Activated CD4-positive, alpha-beta T cell treated with anti-CD3 and anti-CD28 coated beads for 24 hours (primary cell): ENCODE results near the gene RCC1.
A peak's percentile ranks its signal among the peaks of the same experiment; 100 is the strongest.
"Not testable (repeated sequence)": the region's sequence is repeated elsewhere in the genome, so short reads cannot be mapped to it uniquely, and the experiment has no call there.

ENCODE experiments used
- DNase-seq, 2 donors: peaks; one replicate each; pipeline ENCODE4 v3.0.0-alpha.2; 2020; ENCODE audit warnings: low read depth in 2 of 2

Gene RCC1

DNA sequence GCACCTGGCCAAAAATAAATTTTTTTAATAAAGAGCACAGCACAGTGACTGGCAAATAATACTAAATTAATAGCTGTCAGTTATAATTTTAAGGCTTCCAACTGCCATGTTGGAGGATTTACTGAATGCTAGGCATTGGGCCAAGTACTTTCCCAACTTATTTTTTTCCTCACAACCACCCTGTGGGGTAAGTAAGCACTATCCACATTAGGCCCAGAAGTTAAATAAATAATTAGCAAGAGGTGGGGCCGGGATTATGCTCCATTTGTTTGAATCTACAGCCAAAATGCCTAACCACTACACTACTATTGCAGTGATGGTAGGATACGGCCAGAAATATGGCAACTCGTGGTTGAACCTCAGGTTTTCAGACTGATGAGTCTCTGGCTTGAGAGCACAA lies 42.5 kb downstream of the RCC1 start:
- DNase-seq: no peak

DNA sequence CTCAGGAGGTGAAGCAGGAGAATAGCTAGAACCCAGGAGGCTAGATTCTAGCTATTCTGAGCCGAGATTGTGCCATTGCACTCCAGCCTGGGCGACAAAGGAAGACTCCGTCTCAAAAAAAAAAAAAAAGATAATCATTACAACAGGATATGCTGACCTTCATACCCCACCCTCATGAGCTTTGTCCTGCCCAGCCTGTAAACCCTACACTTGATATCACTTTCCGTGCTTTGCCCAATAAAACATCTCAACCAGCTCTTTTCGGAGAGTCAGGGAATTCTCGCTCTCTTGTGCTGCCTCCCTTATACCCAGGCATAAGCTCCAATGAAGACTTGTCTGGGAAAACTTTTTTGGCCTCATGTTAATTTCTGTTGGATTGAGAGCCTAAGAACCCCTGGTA lies 45.5 kb downstream of the RCC1 start:
- DNase-seq: no peak

DNA sequence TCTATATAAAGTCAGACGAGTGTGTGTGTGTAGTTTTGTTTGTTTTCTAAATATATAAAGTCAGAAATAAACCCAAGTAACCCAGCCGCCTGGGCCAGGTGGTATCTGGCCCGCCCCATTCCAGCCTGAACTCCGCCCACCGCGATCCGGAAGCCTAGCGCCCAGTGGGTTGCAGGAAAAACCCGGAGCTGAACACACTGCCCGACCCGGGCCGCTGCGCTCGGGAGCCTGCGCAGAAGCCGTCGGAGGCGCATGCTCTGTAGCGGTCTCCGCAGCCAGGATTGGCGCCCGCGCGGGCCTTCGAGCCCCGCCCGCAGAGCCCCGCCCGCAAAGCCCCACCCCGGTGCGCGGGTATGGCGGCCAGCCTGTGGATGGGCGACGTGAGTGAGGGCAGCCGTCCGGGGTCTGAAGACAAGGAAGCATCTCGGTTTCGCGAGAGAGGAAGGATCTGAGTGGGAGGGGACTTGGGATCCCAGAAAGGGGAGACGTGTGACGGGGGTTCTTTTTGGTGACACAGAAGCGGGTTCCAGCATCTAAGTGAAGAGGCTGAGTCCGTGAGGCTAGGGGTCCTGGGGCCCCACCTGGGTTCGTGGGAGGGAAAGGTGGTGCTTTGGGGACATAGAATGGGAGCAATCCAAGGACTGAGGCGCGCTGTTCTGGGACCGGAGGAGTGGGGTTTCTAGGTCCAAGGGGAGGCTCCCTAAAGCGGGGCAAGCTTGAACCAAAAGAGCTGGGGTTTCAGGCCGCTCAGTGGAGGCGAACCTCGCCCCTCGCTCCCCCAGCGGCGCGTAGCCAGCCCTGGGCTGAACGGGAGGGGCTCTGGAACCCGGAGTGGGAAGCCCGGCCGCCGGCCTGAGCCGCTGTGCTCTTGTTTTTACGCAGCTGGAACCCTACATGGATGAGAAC lies 47.2 kb downstream of the RCC1 start, which contains the start of gene TRNAU1AP:
Gene TRNAU1AP, plus strand, starts transcription at position 328 of the 906 bp plus-strand sequence. Its CDS starts 26 bp downstream, at position 354.
- DNase-seq: peak; percentile 94 to 99

DNA sequence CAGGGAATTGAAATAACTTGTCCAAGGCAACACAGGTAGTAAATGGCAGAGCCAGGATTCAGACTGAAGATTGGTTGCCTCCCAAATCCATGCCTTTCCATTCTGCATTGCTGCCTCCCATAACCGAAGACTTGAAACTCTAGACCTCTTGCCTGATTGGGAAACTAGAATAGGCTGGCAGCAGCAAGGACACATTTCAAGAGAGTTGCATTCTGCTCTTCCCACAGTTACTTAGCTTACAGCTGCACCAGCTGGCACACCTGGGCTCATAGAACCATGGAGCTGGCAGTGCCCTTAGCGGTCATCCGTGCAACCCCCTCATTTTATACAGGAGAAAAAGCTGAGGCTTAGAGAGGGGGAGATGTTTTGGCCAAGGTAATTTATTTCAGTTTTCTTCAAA lies 55.0 kb downstream of the RCC1 start:
- no peak for DNase-seq

DNA sequence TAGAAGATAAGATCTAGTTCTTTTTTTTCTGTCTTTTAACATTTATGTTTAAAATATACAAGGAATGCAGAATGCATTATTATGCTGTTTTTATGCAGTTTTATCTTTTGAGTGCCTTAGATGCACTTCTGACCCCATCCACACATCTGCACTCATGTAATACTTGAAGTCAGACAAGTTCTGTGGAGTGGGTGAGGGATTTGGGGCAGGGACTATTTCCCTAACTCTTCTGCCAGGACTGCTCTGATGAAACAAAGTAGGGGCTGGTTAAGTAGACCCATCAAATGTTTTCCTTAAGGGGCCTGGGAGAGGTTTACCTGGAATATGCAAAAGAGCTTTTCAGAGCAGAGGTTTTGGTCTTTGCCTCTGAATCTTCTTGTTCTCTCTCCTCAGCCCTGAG lies 58.5 kb downstream of the RCC1 start:
- no peak for DNase-seq

DNA sequence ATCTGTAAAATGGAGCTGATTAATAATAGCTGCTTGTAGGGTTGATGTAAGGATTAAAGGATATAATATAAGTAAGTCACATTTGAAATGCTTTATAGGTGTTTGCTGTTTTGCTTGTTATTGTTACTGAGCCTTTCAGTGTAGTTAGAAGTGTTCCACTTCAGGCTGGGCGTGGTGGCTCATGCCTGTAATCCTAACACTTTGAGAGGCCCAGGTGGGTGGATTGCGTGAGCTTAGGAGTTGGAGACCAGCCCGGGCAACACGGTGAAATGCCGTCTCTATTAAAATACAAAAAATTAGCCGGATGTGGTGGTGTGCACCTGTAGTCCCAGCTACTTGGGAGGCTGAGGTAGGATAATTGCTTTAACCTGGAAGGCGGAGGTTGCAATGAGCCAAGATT lies 59.2 kb downstream of the RCC1 start:
- DNase-seq: no peak

DNA sequence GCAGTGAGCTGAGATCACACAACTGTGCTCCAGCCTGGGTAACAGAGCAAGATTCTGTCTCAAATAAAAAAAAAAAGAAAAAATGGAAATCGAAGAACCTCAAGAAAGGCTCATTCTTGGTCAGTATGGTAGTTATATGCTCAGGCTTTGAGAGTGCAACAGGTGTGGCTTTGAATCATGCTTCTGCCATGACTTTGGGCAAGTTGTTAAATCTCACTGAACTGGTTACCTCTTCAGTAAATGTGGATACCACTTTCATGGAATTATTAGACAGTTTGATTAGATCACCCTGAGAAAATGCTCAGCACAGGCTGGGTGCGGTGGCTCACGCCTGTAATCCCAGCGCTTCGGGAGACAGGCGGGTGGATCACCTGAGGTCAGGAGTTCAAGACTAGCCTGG lies 59.9 kb downstream of the RCC1 start:
- DNase-seq: no peak

DNA sequence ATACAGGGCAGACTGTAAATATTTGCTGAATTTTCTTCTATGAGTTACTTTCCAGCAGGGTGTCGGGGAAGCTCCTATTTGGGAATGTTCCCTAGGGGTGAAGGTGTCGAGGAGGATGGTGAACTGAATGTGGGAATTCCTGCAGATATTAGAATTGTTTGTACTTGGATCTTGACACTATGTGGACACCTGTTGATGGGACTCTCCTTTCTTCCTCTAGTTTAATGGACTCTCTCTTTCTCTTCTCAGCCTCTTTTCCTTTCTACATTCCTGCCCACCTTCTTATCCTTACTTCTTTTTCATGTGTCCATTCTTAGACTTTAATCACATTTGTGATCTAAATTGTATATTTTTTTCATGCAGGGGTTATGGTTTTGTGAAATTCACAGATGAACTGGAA lies 61.1 kb downstream of the RCC1 start:
- DNase-seq: no peak

DNA sequence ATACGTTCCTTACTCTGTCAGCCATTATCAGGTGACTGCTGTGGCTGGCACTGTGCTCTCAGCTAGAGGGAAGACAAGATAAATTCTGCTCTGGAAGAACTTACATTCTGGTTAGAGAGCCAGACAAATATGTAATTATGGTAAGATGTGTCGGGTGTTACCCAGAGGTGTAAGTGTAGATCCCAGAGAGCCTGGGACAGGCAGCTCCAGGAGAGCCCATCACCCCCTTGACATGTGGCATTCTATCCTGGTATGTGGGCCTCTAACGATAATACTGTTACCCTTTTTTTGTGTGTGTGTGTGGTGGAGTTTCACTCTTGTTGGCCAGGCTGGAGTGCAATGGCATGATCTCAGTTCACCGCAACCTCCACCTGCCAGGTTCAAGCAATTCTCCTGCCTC lies 66.1 kb downstream of the RCC1 start:
- DNase-seq: no peak

DNA sequence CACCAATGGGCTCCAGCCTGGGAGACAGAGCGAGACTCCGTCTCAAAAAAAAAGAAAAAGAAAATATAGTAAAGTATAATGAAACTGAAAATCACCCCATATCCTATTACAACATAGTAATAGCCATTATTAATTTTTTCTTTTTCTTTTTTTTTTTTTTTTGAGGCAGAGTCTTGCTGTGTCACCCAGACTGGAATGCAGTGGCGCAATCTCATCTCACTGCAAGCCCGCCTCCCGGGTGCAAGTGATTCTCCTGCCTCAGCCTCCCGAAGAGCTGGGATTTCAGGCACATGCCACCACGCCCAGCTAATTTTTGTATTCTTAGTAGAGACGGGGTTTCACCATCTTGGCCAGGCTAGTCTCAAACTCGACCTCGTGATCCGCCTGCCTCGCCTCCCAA lies 67.0 kb downstream of the RCC1 start:
- DNase-seq: not testable (repeated sequence)

DNA sequence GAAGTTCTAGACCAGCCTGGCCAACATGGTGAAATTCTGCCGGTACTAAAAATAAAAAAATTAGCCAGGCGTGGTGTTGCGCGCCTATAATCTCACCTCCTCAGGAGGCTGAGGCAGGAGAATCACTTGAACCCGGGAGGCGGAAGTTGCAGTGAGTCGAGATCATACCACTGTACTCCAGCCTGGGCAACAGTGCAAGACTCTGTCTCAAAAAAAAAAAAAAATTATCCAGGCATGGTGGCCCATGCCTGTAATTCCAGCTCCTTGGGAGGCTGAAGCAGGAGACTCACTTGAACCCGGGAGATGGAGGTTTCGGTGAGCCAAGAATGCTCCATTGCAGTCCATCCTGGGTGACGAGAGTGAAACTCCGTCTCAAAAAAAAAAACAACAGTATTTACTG lies 67.7 kb downstream of the RCC1 start:
- DNase-seq: no peak

DNA sequence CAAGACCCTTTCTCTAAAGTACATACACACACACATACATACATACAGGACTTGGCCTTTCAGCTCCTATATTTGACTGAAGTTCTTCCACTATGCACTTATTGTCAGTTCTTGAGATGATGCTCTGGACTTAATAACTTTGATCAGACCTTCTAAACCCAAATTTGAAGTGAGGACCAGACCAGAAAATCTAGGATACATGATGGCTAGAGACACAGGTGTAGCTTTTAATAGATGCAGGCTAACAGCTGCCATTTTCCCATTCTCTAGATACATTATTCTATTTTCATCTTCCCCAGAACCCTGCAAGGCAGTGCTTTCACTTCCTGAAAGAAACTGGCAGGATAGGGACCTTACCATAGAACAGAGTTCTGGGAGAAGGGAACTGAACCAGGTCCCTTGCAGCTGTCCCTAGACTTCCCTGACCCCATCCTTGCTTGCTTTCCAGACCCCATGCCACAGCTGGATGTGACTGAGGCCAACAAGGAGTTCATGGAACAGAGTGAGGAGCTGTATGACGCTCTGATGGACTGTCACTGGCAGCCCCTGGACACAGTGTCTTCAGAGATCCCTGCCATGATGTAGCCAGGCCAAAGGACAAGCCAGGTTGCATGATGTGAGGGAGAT lies 71.3 kb downstream of the RCC1 start:
- DNase-seq: no peak

DNA sequence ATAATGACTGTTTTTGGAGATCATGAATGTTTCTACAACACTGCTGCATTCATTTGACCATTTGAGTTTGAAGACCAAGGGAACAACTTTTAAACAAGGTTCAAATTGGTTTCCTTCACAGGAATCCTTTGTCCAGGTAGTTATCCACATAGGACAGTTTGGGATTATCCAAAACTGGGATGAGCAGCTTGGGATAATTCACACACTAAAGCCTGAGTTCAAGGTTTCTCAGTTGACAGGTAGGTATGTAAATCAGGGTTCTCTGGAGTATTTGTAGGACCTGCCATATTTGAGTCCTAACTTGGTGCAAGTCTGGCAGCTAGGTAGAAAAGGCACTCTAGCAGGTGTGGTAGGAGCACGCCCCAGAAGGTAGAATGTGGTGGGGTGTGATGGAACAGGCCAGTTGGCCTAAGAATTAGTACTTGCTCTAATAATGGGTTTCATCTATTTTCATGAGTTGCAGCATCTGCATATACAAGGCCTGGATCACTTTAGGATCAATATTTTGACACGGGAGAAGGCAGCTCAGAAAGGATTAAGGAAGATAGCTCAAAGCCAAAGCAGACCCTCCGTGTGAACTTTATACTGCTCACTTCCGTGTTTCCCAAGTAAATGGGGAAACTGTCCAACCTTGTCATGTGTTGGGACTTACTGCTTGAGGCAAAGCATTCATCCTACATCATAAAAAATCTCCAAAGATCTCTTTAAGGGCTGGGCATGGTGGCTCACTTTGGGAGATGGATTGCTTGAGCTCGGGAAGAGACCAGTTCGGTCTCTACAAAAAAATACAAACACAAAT lies 72.1 kb downstream of the RCC1 start:
- no peak for DNase-seq

DNA sequence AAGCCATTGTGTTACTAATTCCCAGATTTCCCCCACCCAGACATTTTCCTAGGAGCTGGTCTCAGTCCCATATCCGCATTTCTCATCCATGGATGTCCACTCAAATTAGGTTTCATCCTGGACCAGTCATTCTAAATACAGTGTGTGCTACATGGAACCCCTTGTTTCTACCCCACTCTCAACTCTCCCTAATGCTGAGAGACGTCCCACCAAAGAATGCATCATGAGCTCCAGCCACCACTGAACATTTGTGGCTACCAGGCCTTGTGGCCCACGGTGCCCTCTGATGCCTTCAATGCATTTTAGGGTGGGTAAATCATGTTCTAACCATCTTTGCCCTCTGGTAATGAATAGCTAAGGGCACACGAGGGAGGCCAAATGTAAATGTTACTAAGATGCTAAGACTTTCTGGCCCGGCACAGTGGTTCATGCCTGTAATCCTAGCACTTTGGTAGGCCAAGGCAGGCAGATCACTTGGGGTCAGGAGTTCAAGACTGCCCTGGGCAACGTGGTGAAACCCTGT lies 72.9 kb downstream of the RCC1 start:
- no peak for DNase-seq

DNA sequence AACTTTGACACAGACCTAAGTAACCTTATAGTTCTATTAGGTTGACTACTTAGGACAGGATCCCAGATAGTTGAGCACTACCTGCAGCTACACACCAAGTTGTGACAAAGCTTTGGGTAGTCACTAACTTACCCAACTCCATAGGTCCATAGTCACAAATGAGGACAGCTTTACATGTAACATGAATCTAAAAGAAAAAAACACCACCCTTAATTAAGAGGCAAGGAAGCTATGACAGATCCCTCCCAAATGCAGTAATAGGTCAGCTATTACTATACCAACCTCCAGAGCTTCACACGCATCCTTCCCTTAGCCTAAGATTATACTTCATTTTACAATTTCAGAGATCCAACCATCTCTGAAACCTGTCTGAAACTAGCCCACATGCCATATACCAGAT lies 73.6 kb downstream of the RCC1 start:
- no peak for DNase-seq

DNA sequence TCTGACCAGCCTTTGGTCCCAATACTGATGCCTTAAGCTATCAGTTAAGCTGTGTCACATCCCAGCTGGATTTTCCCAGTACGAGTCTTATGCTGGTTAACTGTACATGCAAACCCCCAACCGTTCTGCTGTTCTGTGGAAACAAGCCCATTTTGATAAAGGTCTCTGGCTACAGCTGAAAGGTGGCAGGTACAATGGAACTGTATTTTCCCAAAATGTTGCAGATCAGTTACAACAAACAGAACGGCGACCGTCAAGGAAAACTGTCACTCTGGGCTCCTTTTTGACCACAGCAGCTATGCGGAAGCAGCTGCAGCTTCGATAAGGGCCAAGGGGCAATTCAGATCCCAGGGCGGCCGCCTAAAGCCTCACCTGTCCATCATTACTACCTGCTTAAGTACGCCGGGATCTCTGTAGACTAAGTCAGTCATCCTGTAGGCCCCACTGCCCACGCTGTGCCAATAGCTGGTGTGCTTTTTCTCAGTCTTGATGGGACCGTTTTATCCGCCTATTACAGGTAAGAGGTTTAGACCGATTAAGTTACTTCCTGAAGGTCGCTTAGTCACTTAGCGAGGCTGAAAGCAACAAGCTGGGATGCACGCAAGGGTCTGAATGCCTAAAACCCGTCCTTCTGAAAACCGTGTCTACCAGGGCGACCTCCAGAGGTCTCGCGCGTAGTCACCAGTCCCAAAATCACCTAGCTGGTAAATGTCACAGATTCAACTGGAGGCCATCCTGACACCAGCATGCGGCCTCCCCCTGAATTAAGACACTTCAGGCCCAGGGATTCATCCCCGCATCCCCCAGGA lies 75.1 kb downstream of the RCC1 start:
- DNase-seq: no peak

DNA sequence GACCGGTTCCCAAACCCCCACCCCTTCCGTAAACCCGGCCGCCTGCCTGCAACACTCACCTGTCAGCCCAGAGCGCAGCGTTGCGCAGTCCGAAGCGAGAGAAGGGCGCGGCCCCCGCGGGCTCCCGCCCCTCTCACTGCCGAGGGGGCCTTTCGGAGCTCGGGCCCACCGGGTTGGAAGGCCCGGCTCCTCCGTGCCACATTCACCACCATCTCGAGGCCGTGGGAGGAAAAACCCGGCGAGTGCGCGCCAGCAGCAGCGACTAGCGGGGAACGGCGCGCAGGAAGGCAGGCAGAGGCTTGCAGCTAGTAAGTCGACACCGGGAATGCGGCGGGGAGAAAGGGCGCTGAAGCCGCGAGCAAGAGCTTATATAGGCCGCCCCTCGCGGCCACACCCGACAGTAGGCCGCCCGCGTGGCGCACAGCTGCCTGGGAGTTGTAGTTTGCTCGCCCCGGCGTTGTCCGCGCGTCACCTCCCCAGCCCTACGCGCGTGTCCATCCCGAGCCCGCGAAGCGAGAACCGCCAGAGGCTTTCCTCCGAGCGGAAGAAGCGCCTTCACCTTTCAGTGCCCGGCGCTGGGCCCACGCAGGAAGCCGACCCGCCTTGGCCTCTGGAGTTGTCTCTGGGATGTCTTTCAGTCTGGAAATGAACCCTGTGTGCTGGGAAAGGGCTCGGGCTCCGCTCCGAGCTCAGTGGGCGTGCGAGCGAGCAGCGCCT lies 75.8 kb downstream of the RCC1 start:
- peak; percentile 88 to 89 for DNase-seq

DNA sequence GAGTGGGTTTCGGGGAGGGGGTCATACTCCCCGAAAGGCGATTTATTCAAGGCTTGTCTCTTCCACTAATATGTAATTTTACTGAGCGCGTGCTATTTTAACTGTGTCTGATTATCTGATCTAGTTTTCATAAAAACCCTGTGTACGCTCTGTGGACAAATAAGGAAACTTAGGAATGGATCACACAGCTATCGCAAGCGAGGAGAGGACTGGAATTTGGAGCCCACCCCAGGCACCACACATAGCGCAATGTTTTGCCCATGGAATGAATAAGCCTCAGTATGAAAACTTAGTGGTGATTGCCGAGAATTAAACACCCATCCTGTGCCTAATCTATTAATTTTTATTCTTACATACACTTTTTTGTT lies 76.4 kb downstream of the RCC1 start:
- no peak for DNase-seq

DNA sequence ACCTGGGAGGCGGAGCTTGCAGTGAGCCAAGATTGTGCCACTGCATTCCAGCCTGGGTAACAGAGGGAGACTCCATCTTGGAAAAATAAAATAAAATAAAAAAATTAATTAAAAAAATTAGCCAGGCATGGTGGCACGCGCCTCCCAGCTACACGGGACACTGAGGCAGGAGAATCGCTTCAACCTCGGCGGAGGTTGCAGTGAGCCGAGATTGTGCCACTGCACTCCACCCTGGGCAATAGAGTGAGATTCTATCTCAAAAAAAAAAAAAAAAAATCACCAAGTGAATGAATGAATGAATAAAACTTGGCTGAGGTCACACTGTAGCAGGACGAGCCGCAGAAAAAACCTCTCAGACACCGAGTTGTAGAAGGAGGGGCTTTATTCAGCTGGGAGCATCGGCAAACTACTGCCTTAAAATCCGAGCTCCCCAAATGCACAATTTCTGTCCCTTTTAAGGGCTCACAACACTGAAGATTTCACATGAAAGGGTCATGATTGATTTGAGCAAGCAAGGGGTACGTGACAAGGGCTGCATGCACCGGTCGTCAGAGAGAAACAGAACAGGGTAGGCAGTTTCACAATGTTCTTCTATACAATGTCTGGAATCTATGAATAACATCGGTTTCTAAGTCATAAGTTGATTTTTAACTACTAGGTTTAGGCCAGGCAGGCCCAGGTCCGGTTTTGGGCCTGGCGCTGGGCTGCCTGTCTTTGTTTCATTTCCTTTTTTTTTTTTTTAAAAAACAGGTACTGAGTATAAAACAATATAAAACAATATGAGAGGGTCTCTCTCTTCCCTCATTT lies 80.9 kb downstream of the RCC1 start:
- not testable (repeated sequence) for DNase-seq
